Aorta (tissue), 5 donors: ENCODE data around the gene PRRX1. TPM values are rescaled to one million over a fixed set of nuclear protein-coding genes. Genes with fewer than 3 reads are reported as not detected.

ENCODE experiments used
- ATAC-seq: fragments of 200-7000 bp; cut with Tn5 transposase; one replicate; pipeline ENCODE4 v1.9.1; 2022; ENCODE audit warnings: moderate library complexity; ENCODE audit not compliant: low FRiP score
- DNase-seq, 2 donors: peaks; one replicate each; pipeline ENCODE4 v3.0.0-alpha.2; 2020
- H3K27ac ChIP-seq, 2 donors: one replicate each; pipeline ENCODE4 v1.5.1; 2013; ENCODE audit warnings: low read length in 2 of 2, mild to moderate bottlenecking in 2 of 2, moderate library complexity in 2 of 2, control low read depth in 1 of 2, inconsistent platforms in 1 of 2, low read depth in 1 of 2
- H3K27me3 ChIP-seq, 2 donors: one replicate each; pipeline ENCODE4 v1.6.1; 2013; ENCODE audit warnings: control low read depth in 1 of 2, low read length in 1 of 2, mild to moderate bottlenecking in 1 of 2, moderate library complexity in 1 of 2; ENCODE audit not compliant: insufficient read depth in 2 of 2, control insufficient read depth in 1 of 2
- H3K36me3 ChIP-seq, 2 donors: one replicate each; pipeline ENCODE4 v1.6.1; 2013; ENCODE audit warnings: control low read depth in 1 of 2, low read length in 1 of 2, mild to moderate bottlenecking in 1 of 2; ENCODE audit not compliant: insufficient read depth in 2 of 2, control insufficient read depth in 1 of 2
- H3K4me1 ChIP-seq, 2 donors: one replicate each; pipeline ENCODE4 v1.6.1; 2013; ENCODE audit warnings: low read length in 2 of 2, control low read depth in 1 of 2, mild to moderate bottlenecking in 1 of 2, moderate library complexity in 1 of 2; ENCODE audit not compliant: insufficient read depth in 2 of 2, control insufficient read depth in 1 of 2
- H3K4me3 ChIP-seq, 2 donors: one replicate each; pipeline ENCODE4 v1.5.1; 2013; ENCODE audit warnings: low read length in 2 of 2, control low read depth in 1 of 2, mild to moderate bottlenecking in 1 of 2
- H3K9me3 ChIP-seq: one replicate; pipeline ENCODE4 v1.6.1; 2013; ENCODE audit warnings: mild to moderate bottlenecking, low read length; ENCODE audit not compliant: control insufficient read depth
- WGBS, 2 donors: extraction: QIAGEN DNeasy Blood & Tissue Kit; methylation state at CpG; one replicate each; pipeline ENCODE4 v1.1.7; 2013; 5-methylcytosine and 5-hydroxymethylcytosine counted together
- intact Hi-C, 2 donors: fragments of 100-400 bp; cut with DNase I; formaldehyde crosslinking; loops; one replicate each; pipeline versions ENCODE4 v1.14.2 to v1.15.0; 2022
- polyA plus RNA-seq, 2 donors: library from polyadenylated mRNA; stranded (reverse); fragments of 200-250 nt; gene quantifications; one replicate each; pipeline ENCODE4 v1.2.3, GENCODE V29; 2013
- total RNA-seq, 2 donors: library from RNA; stranded (reverse); fragmentation: NEBNext Ultra II Directional; extraction: Animal tissue kit (Norgen Biotek cat#: 25700); gene quantifications; one replicate each; pipeline ENCODE4 v1.2.1, GENCODE V29; 2021
- donor health status: healthy with polysubstance abuse.
- donor health status: Bipolar disorder and iron deficiency.
- donor health status: DM: no; HTN: no; CAD: no.
- donor health status: DM: no; HTN: no; CAD: no.
- donor health status: DM: yes; HTN: yes; CAD: no.

The PRRX1 gene
- total and polyA plus RNA-seq, 4 donors: 15.2 to 272 (median 105) TPM

DNA sequence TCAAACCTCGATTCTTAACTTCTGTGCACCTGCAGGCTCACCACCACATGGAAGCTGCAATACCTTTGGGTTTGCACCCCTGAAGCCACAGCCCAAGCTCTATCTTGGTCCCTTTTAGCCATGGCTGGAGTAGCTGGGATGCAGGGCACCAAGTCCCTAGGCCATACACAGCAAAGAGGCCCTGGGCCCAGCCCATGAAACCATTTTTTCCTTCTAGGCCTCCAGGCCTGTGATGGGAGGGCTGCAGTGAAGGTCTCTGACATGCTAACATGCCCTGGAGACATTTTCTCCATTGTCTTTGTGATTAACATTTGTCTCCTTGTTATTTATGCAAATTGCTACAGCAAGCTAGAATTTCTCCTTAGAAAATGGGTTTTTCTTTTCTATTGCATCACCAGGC lies 79.2 kb downstream of the PRRX1 start:
- intact Hi-C loops: no loop called here
- Histone ChIP-seq H3K4me1 (no peaks in the 10 kb centered on the region), H3K27ac (no peak overlapping the region), H3K36me3 (no peaks in the 10 kb centered on the region), H3K9me3 (no peaks in the 10 kb centered on the region), H3K4me3 (no peak overlapping the region), H3K27me3 (no peaks in the 10 kb centered on the region)
- WGBS, 2 donors: 93 to 100% methylated on average over 1 of the region's 1 CpG
- no peak for DNase-seq
- no peak for ATAC-seq

DNA sequence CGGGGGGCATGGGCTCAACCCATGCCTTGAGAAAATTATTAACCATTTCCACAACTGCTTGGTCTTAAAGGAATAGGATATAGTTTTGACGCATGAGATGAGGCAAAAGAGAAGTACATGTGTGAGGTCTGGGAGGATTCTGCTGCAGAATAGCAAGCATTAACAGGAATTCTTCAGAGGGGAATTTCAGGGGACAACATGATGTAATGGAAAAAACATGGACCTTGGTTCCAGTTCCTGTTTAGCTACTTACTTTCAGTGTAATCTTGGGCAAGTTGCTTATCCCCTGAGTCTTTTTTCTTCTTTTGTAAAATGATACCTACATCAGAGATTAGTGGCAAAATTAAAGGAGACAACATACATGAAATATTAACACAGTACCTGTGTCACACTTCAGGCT lies 85.6 kb downstream of the PRRX1 start:
- Histone ChIP-seq H3K36me3 (no peaks in the 10 kb centered on the region), H3K9me3 (no peaks in the 10 kb centered on the region), H3K27me3 (no peaks in the 10 kb centered on the region), H3K27ac (no peak overlapping the region), H3K4me1 (peaks cover 0 to 6% of the 10 kb centered on the region in 2 donors), H3K4me3 (no peak overlapping the region)
- WGBS, 2 donors: 43 to 44% methylated on average over 2 of the region's 2 CpGs
- intact Hi-C loops: no loop called here
- no peak for ATAC-seq
- no peak for DNase-seq

DNA sequence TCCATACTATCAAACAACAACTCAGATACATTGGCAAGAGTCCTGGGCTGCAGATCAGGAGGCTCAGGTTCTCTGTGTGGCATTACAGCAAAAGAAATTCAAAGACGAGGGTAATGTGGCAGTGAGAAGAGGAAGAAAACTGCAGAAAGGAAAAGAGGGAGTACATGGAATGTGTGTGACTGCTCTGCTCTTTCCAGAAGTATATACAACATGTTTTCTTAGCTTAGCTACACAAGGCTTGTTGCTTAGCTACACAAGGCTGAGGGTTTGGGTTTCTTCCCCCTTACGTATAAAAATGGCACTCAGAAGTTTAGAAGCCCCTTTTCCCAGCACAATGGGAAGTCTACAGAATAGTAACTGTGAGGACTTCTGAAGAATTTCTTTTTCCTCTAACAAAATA lies 86.0 kb downstream of the PRRX1 start:
- no peaks in the 10 kb centered on the region for H3K27me3 ChIP-seq
- H3K27ac ChIP-seq: no peak overlapping the region
- ATAC-seq (no peak), DNase-seq (no peak)
- WGBS, 2 donors: 17 to 22% methylated on average over 2 of the region's 2 CpGs
- no peaks in the 10 kb centered on the region for H3K9me3 ChIP-seq
- no peaks in the 10 kb centered on the region for H3K36me3 ChIP-seq
- intact Hi-C loops: no loop called here
- peaks cover 0 to 6% of the 10 kb centered on the region in 2 donors for H3K4me1 ChIP-seq
- H3K4me3 ChIP-seq: no peak overlapping the region

DNA sequence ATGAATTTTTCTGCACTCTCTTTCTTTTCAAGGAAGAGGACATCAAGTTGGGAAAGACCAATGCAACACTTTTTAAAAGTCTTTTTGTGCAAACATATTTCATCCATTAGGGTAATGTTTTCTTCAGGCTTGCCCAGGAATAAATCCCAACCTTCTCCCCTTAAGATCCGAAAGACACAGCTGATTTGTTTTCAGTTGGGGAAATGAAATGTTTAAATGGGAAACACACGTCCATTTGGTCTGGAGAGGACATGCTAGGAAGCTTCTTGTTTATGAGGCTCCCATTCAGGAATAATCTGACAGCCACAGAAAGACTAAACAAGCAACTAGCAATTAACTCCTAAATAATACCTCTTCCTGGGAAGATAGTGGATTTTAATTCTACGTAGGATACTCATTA lies 91.9 kb downstream of the PRRX1 start:
- Histone ChIP-seq H3K4me3 (no peak overlapping the region), H3K9me3 (no peaks in the 10 kb centered on the region), H3K27ac (no peak overlapping the region), H3K27me3 (no peaks in the 10 kb centered on the region), H3K4me1 (no peaks in the 10 kb centered on the region), H3K36me3 (no peaks in the 10 kb centered on the region)
- intact Hi-C loops: no loop called here
- 70 to 72% methylated on average over 3 of the region's 3 CpGs for WGBS, 2 donors
- ATAC-seq (no peak), DNase-seq (no peak)

DNA sequence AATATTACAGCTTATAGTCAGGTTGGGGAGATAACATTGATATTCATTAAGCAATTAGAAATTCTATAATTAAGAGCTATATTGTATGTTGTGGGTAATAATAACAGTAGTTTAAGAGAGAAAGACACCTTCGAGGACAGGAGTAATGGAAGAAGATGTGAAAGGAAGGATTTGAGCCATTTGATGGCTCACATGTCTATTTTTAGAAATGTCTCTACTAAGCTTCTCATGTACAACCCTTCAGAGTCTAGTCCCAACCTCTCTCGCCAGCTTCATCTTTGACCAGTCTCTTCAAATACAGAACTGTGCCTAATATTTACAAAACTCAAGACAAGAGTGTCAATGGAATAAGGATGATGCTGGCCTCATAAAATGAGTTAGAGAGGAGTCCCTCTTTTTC lies 95.1 kb downstream of the PRRX1 start:
- no peaks in the 10 kb centered on the region for H3K27me3 ChIP-seq
- no peak overlapping the region for H3K27ac ChIP-seq
- ATAC-seq: no peak
- H3K36me3 ChIP-seq: no peaks in the 10 kb centered on the region
- H3K4me3 ChIP-seq: no peak overlapping the region
- no peaks in the 10 kb centered on the region for H3K4me1 ChIP-seq
- H3K9me3 ChIP-seq: no peaks in the 10 kb centered on the region
- no peak for DNase-seq
- WGBS, 2 donors: 96% methylated on average over 2 of the region's 2 CpGs
- intact Hi-C loops: no loop called here

DNA sequence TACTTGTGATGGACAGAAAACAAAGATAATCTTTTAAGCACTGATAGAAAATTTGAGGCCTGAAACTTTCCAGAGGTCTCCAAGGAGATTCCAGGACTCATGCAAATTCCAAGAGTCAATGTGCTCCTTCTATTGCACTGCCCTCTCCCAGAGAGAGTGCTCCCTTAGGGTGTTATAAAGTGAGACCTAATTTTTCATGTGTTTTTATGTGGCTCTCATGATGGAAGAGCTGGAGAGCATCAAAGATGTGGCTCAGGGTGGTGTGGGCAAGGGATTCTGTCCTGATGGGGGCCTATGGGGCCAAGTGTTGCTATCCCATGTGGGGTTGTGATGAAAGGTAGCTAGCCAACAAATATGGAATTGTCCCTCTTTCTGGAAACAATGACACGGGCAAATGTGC lies 101.3 kb downstream of the PRRX1 start:
- H3K4me1 ChIP-seq: no peaks in the 10 kb centered on the region
- 48 to 49% methylated on average over 1 of the region's 1 CpG for WGBS, 2 donors
- no peaks in the 10 kb centered on the region for H3K9me3 ChIP-seq
- no peak for DNase-seq
- no peaks in the 10 kb centered on the region for H3K27me3 ChIP-seq
- no peaks in the 10 kb centered on the region for H3K36me3 ChIP-seq
- intact Hi-C loops: loop anchor here (5.0 to 10.0 kb wide), 3 partner anchors 93 to 840 kb away; partner anchors contain the start of gene GORAB (in 1 of the 2)
- no peak for ATAC-seq
- H3K27ac ChIP-seq: no peak overlapping the region
- H3K4me3 ChIP-seq: no peak overlapping the region

DNA sequence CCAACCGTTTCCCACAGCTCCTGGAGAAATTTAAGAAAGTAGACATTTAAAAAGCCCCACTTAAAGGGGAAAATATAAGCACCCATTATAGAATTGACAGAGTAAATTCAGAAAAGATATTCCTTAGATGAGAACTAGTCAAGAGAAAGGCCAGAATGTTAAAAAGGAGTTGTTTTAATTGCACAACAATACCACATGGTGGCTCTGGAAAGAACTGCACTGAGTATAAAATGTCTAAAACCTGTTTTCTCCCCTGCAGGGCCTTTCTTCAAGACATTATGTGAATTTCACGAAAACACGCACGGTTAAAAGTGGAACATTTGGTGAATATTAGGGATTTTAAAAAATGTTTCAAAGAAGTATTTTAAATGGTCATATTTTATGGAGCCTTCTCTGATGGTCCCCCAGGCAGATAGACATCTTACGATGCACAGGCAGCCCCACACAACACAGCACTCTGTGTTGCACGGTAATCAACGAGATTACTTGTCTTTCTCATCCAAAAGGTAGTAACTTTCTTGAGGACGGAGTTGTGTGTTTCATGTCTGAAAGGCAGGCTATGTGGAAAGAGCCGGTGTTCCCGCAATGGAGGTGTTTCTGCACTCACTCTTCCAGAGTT lies 101.9 kb downstream of the PRRX1 start:
- no peak overlapping the region for H3K27ac ChIP-seq
- no peak overlapping the region for H3K4me3 ChIP-seq
- H3K36me3 ChIP-seq: no peaks in the 10 kb centered on the region
- no peaks in the 10 kb centered on the region for H3K4me1 ChIP-seq
- H3K27me3 ChIP-seq: no peaks in the 10 kb centered on the region
- WGBS, 2 donors: 64 to 71% methylated on average over 10 of the region's 10 CpGs
- intact Hi-C loops: loop anchor here (5.0 to 10.0 kb wide), 3 partner anchors 94 to 841 kb away; partner anchors contain the start of gene GORAB (in 1 of the 2)
- ATAC-seq: no peak
- no peaks in the 10 kb centered on the region for H3K9me3 ChIP-seq
- no peak for DNase-seq

DNA sequence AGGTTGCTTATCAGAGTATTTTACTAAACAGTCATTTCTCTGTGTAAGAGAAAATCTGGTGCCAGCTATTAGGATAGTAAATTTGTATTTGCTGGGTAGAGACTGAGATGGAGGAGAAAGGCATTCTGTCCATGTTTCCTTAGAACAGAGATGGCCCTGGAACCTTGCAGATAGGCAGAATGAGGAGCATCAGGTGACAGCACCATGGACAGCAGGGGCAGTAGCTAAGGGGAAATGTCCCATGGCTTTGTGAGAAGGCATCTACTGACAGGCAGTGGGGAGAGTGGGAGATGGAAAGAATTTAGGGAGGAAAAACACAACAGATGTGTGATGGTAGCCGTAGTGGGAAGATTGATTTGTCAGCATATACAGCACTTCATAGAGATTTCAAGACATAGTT lies 105.0 kb downstream of the PRRX1 start:
- DNase-seq (no peak), ATAC-seq (no peak)
- H3K27ac ChIP-seq: no peak overlapping the region
- H3K9me3 ChIP-seq: no peaks in the 10 kb centered on the region
- no peaks in the 10 kb centered on the region for H3K27me3 ChIP-seq
- H3K4me3 ChIP-seq: no peak overlapping the region
- no peaks in the 10 kb centered on the region for H3K4me1 ChIP-seq
- intact Hi-C loops: loop anchor here (5.0 to 10.0 kb wide), 3 partner anchors 97 to 844 kb away; partner anchors contain the start of gene GORAB (in 1 of the 2)
- 75 to 81% methylated on average over 1 of the region's 1 CpG for WGBS, 2 donors
- no peaks in the 10 kb centered on the region for H3K36me3 ChIP-seq

DNA sequence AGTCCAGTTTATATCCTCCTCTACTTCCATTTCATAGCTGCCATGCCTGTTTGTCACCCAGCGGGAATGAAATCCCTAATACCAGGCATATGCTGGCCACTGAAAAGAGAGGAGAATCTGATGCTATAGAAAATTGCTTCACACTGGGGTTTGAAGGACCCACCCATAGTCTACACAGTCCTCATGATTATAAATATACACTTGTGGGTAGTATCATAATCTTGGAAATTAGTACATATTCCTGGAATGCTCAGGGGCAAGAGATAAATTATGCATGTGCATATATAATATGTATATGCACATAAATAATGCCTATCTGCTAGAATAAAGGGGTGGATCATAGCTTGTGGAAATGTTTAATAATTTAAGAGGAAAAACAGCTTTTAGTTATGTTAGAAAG lies 105.8 kb downstream of the PRRX1 start:
- ATAC-seq (no peak), DNase-seq (no peak)
- H3K27ac ChIP-seq: no peak overlapping the region
- intact Hi-C loops: loop anchor here (5.0 to 10.0 kb wide), 3 partner anchors 97 to 845 kb away; partner anchors contain the start of gene GORAB (in 1 of the 2)
- H3K4me1 ChIP-seq: no peaks in the 10 kb centered on the region
- WGBS, 2 donors: 86 to 97% methylated on average over 1 of the region's 1 CpG
- H3K4me3 ChIP-seq: no peak overlapping the region
- no peaks in the 10 kb centered on the region for H3K9me3 ChIP-seq
- no peaks in the 10 kb centered on the region for H3K27me3 ChIP-seq
- H3K36me3 ChIP-seq: no peaks in the 10 kb centered on the region
